ENCODE measurements around the gene METTL27. TPM values are rescaled to one million over a fixed set of nuclear protein-coding genes. Genes with fewer than 3 reads are reported as not detected.
"Not testable (repeated sequence)": the region's sequence is repeated elsewhere in the genome, so short reads cannot be mapped to it uniquely, and the experiment has no call there.

METTL27 gene
- total RNA-seq, 4 donors from 2014 or later, result 0.93 to 7.8 (median 3.5) TPM

- TF ChIP-seq POLR2A (IDR thresholded peaks at IDR 0.05) (no peak), EP300 (IDR thresholded peaks at IDR 0.05) (no peak), POLR2AphosphoS5 (IDR thresholded peaks at IDR 0.05) (no peak), CTCF (IDR thresholded peaks at IDR 0.05) (no peak)
- no peak overlapping the region for H3K4me3 ChIP-seq
- H3K9me3 ChIP-seq, result no peaks in the 10 kb centered on the region
- no peak for ATAC-seq
- no peaks in the 10 kb centered on the region for H3K36me3 ChIP-seq
- WGBS, 2 donors (ENCODE audit: low coverage in 1 of 2), result 83 to 84% methylated on average over 1 to 7 of the region's 22 CpGs
- no peak overlapping the region for H3K27ac ChIP-seq
- H3K27me3 ChIP-seq, result no peaks in the 10 kb centered on the region
- peaks cover 0 to 28% (median 6%) of the 10 kb centered on the region in 3 donors for H3K4me1 ChIP-seq
Observed at GRCh38 chr7:73839743-73840714, 2.3 kb downstream of the METTL27 start.

GRCh38 chr7:73839290-73839689 lies 3.0 kb downstream of the METTL27 start:
- ATAC-seq, result no peak
- no peaks in the 10 kb centered on the region for H3K36me3 ChIP-seq
- no peak for TF ChIP-seq CTCF (IDR thresholded peaks at IDR 0.05)
- no peak for TF ChIP-seq EP300 (IDR thresholded peaks at IDR 0.05)
- TF ChIP-seq POLR2AphosphoS5 (IDR thresholded peaks at IDR 0.05), result no peak
- no peak for TF ChIP-seq POLR2A (IDR thresholded peaks at IDR 0.05)
- no peak overlapping the region for H3K4me3 ChIP-seq
- H3K27ac ChIP-seq, result no peak overlapping the region
- WGBS, 2 donors (ENCODE audit: low coverage in 1 of 2), result 60 to 80% methylated on average over 1 of the region's 7 CpGs
- peaks cover 0 to 28% (median 6%) of the 10 kb centered on the region in 3 donors for H3K4me1 ChIP-seq
- peaks cover 6% of the 10 kb centered on the region for H3K27me3 ChIP-seq
- H3K9me3 ChIP-seq, result no peaks in the 10 kb centered on the region

GRCh38 chr7:73838642-73839041 lies 3.7 kb downstream of the METTL27 start:
- H3K27me3 ChIP-seq, result peaks cover 8% of the 10 kb centered on the region
- TF ChIP-seq POLR2AphosphoS5 (IDR thresholded peaks at IDR 0.05), result no peak
- TF ChIP-seq POLR2A (IDR thresholded peaks at IDR 0.05), result no peak
- no peak for TF ChIP-seq EP300 (IDR thresholded peaks at IDR 0.05)
- no peak for TF ChIP-seq CTCF (IDR thresholded peaks at IDR 0.05)
- H3K27ac ChIP-seq, result no peak overlapping the region
- peaks cover 0 to 23% (median 6%) of the 10 kb centered on the region in 3 donors for H3K4me1 ChIP-seq
- WGBS, 2 donors (ENCODE audit: low coverage in 1 of 2), result 55 to 68% methylated on average over 4 of the region's 6 CpGs
- H3K4me3 ChIP-seq, result no peak overlapping the region
- H3K36me3 ChIP-seq, result no peaks in the 10 kb centered on the region
- no peaks in the 10 kb centered on the region for H3K9me3 ChIP-seq
- ATAC-seq, result no peak

- not testable (repeated sequence) for H3K4me3 ChIP-seq, ATAC-seq, H3K27ac ChIP-seq, H3K9me3 ChIP-seq, H3K36me3 ChIP-seq
- Histone ChIP-seq H3K27me3 (peaks cover 23% of the 10 kb centered on the region), H3K4me1 (peaks cover 0 to 24% (median 6%) of the 10 kb centered on the region in 3 donors)
Observed at GRCh38 chr7:73837167-73837566, 5.1 kb downstream of the METTL27 start.

- Histone ChIP-seq H3K27me3 (peaks cover 48% of the 10 kb centered on the region), H3K9me3 (no peaks in the 10 kb centered on the region), H3K27ac (no peak overlapping the region), H3K36me3 (no peaks in the 10 kb centered on the region), H3K4me3 (no peak overlapping the region), H3K4me1 (peaks cover 0 to 15% (median 3%) of the 10 kb centered on the region in 3 donors)
- ATAC-seq, result no peak
- 80 to 100% methylated on average over 1 to 3 of the region's 11 CpGs for WGBS, 2 donors (ENCODE audit: low coverage in 1 of 2)
- TF ChIP-seq CTCF (IDR thresholded peaks at IDR 0.05) (no peak), POLR2A (IDR thresholded peaks at IDR 0.05) (no peak), EP300 (IDR thresholded peaks at IDR 0.05) (no peak), POLR2AphosphoS5 (IDR thresholded peaks at IDR 0.05) (no peak)
Observed at GRCh38 chr7:73834626-73835191, 7.6 kb downstream of the METTL27 start.

Data from gastroesophageal sphincter (tissue), 4 donors.